PFSK-1 (cell line): ENCODE data around the gene DCLRE1B.

Source experiments
- FOXP2 ChIP-seq: optimal IDR thresholded peaks from 2 replicates; pipeline ENCODE3; 2011; ENCODE audit warnings: borderline replicate concordance, control low read depth, inconsistent platforms; ENCODE audit not compliant: insufficient read depth; ENCODE audit errors: extremely low read length, extremely low read depth
- POLR2AphosphoS5 ChIP-seq: IDR thresholded peaks from 2 replicates; pipeline ENCODE4 v1.6.1; 2012; ENCODE audit warnings: low read depth, mild to moderate bottlenecking, control low read depth, low read length, moderate library complexity
- SIN3A ChIP-seq: IDR thresholded peaks from 2 replicates; pipeline ENCODE4 v1.6.1; 2012; ENCODE audit warnings: mild to moderate bottlenecking, low read length, moderate library complexity, borderline replicate concordance; ENCODE audit not compliant: insufficient read depth
- TAF1 ChIP-seq: IDR thresholded peaks from 2 replicates; pipeline ENCODE4 v1.6.1; 2012; ENCODE audit warnings: low read length, control low read depth, borderline replicate concordance; ENCODE audit not compliant: insufficient read depth
- TF ChIP-seq, protein P1 (sequence below), 2 experiments: IDR thresholded peaks; 2 replicates each; pipeline versions ENCODE4 v1.6.1 to v1.8.0; 2011 to 2012; ENCODE audit warnings: low read depth in 2 of 2, low read length in 2 of 2, control low read depth in 1 of 2, inconsistent platforms in 1 of 2, mild to moderate bottlenecking in 1 of 2, moderate library complexity in 1 of 2; ENCODE audit not compliant: insufficient read depth in 1 of 2

DNA sequence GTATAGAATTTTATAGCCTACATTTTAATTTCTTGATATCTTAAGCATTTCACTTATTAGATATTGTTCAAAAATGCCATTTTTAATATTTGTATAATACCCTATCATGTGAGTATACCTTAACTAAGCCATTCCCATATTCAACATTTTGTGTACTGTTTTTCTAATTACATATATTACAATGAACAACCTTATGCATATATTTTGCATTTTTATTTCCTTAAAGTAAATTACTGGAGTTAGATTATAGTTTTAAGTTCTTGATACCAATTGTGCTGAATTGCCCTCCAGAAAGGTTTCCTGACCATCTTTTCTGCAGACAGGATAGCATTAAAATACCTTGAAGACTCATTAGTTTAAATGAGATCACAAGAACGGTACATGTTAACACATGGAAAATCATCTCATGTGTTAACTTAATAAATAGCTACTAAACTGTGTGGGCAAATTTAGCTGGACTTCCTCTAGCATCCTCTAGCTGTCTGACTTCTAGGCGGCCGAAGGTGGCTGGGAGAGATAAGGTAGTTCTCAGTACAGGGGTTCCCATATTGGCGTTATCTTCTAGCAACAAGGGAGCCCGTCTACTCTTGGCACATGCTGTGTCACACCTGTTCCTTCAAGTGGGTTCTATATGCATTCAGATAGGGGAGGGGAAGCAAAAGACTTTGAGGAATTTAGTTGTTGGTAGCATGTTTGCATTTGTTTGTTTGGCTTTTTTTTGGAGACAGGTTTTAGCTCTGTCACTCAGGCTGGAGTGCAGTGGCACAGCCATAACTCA lies 8.9 kb downstream of the DCLRE1B start:
- TF ChIP-seq POLR2AphosphoS5 (no peak), TAF1 (no peak), SIN3A (no peak), FOXP2 (no peak)
- TF ChIP-seq, protein P1, sequence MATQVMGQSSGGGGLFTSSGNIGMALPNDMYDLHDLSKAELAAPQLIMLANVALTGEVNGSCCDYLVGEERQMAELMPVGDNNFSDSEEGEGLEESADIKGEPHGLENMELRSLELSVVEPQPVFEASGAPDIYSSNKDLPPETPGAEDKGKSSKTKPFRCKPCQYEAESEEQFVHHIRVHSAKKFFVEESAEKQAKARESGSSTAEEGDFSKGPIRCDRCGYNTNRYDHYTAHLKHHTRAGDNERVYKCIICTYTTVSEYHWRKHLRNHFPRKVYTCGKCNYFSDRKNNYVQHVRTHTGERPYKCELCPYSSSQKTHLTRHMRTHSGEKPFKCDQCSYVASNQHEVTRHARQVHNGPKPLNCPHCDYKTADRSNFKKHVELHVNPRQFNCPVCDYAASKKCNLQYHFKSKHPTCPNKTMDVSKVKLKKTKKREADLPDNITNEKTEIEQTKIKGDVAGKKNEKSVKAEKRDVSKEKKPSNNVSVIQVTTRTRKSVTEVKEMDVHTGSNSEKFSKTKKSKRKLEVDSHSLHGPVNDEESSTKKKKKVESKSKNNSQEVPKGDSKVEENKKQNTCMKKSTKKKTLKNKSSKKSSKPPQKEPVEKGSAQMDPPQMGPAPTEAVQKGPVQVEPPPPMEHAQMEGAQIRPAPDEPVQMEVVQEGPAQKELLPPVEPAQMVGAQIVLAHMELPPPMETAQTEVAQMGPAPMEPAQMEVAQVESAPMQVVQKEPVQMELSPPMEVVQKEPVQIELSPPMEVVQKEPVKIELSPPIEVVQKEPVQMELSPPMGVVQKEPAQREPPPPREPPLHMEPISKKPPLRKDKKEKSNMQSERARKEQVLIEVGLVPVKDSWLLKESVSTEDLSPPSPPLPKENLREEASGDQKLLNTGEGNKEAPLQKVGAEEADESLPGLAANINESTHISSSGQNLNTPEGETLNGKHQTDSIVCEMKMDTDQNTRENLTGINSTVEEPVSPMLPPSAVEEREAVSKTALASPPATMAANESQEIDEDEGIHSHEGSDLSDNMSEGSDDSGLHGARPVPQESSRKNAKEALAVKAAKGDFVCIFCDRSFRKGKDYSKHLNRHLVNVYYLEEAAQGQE (IDR thresholded peaks at IDR 0.05; ENCODE audit: insufficient read depth in 1 of 2, low read depth in 2 of 2, low read length in 2 of 2): no peak
